GM21576 (cell line): ENCODE data around the gene HDGF.

ENCODE experiments used
- ATAC-seq: cut with Tn5 transposase; IDR thresholded peaks from one replicate; pipeline ENCODE4 v1.9.1; 2021; ENCODE audit warnings: mild to moderate bottlenecking, moderate library complexity; ENCODE audit not compliant: unreplicated experiment

HDGF gene

GRCh38 chr1:156751451-156751756 lies at the start of gene HDGF:
TSS of gene HDGF (minus strand) at chr1:156751675. CDS start at chr1:156751429, 246 bp downstream.
- no peak for ATAC-seq

DNA sequence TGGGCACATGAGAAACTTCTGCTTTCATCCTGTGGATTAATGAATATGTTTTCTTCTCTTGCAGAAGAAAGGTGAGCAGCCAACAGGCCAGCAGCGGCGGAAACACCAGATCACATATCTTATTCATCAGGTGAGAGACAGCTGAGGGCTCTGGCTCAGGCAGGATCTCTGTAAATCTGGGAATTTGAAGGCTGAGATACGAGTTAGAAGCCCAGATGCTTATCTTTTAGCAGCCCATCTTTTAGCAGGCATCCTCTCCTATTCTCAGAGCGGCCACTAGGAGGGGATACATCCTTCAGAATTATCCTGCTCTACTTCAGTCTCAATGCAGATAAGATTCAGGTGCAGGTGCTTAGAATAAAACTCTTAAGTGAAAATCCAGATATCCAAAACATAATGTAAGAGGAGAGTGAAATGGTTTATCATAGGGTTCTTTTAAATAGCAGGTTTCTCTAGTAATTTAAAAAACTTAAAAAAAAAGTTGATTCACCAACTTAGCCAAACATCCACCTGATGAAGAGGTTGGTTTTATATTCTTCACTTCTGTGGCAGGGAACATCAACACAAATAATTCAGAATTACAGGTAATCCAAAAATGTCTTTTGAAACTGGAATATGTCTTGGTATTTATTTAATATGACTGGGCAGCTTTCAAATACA lies 45.9 kb upstream of the HDGF start:
- peak; percentile 55 for ATAC-seq

DNA sequence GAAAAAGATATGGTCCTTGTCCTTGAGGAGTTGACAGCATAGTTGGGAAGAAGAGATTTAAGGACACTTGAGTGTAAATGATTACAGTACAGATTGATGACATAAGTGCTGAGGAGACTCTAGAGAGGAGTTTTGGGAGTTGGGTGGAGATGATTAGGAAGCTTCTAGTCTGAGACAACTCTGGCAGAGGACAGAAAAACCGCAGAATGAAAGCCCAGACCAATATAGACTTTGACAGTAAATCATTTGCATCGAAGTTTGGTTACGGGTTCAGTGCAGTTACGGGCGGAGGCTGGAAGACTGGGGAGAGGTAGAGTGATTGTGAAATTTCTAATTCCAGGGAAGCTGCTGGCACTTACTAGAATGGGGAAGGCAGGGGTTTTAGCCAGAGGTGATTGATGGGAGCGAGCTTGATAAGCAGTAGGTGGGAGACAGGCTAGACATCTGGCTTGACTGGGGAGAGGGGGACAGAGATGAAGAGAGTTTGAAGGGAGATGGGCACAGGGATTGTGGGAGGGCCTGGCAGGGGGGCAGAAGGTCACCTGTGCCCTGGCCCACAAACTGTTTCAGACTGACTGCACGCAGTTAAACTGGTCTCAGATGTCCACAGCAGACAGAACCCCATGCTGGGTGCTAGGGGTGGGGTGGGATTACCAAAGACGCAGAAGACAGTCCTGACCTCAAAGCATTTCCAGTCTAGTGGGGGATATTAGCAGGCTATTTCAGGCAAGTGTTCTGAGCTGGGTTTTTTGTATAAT lies 45.0 kb upstream of the HDGF start:
- no peak for ATAC-seq

- ATAC-seq = no peak
Measured at GRCh38 chr1:156795787-156796186, 44.3 kb upstream of the HDGF start.

DNA sequence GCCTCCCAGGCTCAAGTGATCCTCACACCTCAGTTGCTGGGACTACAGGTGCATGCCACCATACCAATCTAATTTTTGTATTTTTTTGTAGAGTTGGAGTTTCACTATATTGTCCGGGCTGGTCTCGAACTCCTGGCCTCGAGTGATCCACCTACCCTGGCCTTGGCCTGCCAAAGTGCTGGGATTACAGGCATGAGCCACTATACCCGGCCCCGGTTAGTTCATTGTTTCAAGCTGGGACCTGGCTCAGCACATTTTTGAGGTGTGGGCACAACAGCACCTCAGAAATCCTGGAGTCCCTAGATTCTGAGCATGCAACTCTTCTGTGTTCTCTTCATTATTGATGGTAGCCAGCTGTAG lies 43.9 kb upstream of the HDGF start:
- ATAC-seq = no peak

DNA sequence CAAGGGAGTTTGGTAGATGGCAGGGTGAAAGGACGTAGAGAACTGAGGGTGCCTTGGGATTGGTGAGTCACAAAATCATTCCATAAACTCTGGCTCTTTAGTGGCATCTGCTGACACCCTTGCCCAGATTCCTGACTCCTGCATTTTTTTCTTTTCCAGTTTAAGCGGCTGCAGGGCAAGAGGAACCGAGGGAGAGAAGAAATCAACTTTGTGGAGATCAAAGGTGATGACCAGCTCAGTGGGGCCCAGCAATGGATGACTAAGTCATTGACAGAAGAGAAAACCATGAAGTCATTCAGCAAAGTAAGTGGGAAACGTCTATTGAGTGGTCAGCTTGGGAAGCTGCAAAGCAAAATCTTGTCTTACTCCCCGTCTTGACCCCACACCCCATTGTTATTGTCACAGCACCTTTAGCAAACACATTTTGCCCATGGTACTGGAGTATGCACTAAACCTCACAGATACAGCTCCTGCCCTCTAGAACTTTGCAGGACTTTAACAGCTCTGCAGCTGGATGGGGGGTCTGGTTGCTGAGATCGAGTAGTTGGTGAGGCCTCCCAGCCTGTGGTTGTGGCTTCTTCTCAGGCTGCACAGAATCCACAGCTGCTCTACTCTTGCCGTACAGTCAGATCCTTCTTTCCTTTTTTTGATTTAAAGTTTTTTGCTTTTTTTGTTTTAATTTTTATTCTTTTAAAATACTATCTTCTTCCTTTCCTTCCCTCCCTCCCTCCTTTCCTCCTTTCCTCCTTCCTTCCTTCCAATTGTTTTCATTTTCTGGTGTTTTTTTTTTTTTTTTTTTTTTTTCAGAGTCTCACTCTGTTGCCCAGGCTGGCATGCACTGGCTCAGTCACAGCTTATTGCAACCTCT lies 43.3 kb upstream of the HDGF start:
- no peak for ATAC-seq

DNA sequence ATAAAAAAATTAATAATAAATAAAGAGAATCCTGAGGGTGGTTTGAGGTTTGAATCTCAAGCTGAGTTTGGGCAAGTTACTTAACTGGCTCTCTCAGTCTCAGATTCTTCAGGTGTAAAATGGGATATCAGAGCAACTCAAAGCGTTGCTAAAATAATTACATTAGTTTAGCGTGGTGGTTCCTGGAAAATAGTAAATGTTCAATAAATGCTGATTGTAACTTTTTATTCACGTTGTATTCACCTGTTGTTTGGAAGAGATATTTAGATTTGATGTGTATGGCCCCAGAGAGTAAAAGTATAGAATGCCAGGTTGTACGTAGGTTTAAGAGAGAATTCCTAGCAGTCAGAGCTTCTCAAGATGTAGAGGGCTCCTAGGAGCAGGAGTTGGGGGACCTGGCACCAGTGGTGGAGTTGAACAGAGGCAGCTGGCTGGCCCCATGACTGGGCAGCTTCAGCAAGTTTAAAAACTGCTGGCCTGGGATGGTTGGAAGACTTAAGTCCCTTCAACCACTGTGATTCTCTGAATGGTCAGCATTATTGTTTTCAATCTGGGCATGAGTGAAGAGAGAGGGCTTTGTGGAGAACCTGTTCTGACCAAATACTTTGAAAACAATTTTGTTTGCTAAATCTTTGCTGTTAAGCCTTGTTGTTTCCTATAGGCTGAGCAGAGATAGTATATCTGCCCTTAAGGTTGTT lies 38.3 kb upstream of the HDGF start:
- no peak for ATAC-seq

DNA sequence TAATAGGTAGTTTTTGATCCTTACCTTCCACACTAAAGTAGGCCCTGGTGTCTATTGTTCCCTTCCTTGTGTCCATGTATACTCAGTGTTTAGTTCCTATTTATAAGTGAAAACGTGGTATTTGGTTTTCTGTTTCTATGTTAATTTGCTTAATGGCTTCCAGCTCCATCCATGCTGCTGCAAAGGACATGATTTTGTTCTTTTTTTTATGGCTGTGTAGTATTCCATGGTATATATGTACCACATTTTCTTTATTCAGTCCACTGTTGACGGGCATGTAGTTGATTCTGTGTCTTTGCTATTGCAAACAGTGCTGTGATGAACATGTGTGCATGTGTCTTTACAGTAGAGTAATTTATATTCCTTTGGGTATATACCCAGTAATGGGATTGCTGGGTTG lies 36.7 kb upstream of the HDGF start:
- no peak for ATAC-seq

- no peak for ATAC-seq
Measured at GRCh38 chr1:156786640-156787039, 35.2 kb upstream of the HDGF start.

GRCh38 chr1:156785458-156785857 lies 34.0 kb upstream of the HDGF start:
- no peak for ATAC-seq

- ATAC-seq = no peak
Measured at GRCh38 chr1:156781585-156782186, 30.2 kb upstream of the HDGF start.

DNA sequence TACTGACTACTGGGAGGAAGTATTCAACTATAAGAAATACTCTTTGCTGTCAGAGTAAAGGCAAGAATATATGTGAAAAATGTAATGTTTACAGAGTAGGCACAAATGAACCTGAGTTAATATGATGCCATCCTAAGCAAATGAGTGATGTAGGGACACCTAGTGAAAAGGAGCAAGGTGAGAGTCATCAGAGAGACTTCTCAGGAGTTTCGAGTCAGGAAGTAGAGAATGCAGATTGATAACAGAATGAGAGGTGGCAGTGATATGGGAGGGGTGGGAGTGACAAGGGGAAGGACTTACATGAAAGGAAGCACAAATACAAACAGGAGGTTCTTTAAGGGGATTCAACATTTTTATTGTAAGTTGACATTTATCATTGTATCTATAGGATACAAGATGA lies 26.1 kb upstream of the HDGF start:
- ATAC-seq = no peak

DNA sequence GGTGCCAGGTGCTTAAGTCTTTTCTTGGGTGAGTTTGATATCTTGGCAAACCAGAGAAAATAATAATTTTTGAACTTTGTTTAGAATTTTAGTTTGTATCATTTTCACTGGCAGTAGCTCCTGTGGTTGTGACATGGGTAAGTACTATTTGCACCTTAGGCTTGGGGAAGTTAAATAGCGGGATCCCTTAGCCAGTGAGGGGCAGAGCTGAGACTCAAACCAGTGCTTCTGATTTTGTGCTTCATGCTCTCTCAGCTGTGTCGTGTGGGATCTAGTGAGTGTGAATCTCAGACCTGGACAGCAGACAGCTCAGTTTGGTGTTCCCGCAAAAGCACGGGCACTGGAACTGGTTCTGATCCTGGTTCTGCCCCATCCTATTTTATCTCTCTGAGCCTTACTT lies 25.5 kb upstream of the HDGF start:
- no peak for ATAC-seq

DNA sequence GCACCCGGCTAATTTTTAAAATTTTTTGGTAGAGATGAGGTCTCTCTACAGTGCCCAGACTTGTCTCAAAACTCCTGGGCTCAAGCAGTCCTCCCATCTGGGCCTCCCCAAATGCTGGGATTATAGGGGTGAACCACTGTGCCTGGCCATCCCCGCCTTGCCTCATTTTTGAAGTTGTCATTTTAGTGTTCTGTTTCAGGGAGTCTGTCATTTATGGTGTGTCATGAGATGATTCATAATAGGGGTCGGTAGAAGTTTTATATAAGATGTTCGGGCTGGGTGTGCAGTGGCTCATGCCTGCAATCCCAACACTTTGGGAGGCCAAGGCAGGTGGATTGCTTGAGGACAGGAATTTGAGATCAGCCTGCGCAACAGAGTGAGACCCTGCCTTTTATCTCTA lies 24.3 kb upstream of the HDGF start:
- ATAC-seq = no peak

GRCh38 chr1:156773607-156774006 lies 22.1 kb upstream of the HDGF start:
- no peak for ATAC-seq

- no peak for ATAC-seq
Measured at GRCh38 chr1:156772728-156773497, 21.4 kb upstream of the HDGF start.

- no peak for ATAC-seq
Measured at GRCh38 chr1:156772222-156772621, 20.7 kb upstream of the HDGF start.

GRCh38 chr1:156768610-156769295 lies 17.3 kb upstream of the HDGF start:
- no peak for ATAC-seq

GRCh38 chr1:156767879-156768604 lies 16.6 kb upstream of the HDGF start:
- ATAC-seq = no peak
